GM21619 (cell line): Measurements from ENCODE around the gene NPAS3.

Experiments
- ATAC-seq: cut with Tn5 transposase; IDR thresholded peaks from one replicate; pipeline ENCODE4 v1.9.1; 2021; ENCODE audit not compliant: unreplicated experiment

Gene NPAS3

DNA sequence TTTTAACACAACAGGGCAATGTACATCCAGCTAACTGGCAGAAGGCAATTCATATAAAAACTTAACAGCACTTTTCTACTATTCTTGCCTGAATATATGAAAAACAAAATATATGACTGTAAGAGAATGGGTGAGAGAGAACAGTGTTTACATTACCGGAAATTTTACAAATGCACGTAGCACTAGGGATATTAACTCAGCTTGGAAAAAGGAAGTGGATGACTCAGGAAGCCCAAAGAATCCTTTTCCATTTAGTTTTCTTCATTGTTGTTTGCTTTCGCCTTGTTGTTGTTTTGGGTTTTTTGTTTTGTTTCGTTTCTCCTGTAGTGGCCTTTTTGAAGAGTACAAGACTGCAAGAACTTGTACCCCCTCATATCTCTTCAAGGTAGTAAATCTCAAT, 716.7 kb downstream of the NPAS3 start:
- ATAC-seq: no peak

DNA sequence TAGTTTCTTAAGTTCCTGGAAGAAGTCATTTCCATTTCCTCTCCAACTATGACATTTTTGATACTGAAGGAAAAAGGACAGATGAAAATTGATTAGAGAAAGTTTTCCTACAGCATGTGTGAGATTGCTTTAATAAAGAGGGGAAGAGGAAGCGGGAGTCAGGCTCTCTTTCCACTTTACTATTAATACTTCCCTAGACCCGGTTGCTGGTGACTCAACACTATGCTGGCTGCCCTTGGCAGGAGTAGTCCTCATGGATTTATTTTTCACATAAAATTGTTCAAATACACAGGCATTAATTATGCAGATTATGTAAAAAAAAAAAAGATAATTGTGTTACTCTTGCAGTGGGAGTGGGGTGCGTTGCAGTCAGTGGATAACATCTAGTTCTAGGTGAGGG, 718.8 kb downstream of the NPAS3 start:
- no peak for ATAC-seq

DNA sequence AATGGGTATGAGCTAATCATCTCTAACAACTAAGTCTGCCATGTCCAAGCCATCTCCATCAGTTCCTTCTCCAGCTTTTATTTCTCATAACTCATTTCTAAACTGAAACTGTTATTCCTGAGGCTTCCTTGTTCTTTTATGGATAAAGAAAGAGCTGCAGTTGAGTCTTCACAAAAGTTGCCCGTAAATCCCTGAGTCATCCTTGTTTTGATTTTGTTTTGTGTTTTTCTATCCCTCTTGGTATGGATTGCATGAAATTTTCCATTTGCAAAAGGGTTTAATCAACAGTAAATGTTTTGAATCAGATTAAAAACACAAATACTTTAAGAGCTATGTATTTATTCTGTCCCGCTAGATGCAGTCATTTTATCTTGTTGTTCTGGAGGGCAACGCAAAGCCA, 721.6 kb downstream of the NPAS3 start:
- ATAC-seq: no peak

DNA sequence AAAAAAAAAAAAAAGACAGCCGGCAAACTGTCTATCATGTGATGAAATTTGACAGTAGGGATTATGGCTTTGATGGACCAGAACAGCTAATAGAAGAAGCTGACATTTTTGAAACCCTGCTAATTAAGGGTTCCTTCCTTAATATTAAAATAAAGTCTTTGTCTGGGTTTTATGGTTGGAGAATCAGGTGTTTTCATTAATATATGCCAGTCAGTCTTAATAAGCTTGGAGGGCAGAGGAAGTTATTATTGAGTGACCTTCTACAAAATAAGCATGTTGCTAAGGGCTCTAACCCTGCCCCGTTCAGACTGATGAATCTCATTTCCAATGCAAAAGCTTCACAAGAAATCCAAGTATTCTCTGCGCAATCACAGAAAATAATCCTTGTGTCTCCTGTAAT, 722.4 kb downstream of the NPAS3 start:
- ATAC-seq: no peak

DNA sequence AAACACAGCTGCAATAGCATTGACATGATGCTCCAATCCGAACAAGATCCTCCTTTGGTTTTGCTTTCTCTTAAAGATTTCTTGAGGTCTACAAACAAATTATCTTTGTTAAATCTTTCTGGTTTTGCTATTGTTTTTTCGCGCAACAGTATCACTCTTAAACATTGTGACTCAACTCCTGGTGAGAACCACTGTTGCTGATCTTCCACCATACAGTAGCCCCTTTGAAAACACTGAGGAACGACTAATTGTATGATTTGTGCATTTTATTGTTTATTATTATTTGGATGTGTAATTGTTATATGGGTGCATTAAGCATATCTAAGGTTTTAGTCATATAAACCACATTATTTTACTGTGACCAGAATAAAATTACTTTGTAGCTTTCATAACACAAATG, 729.4 kb downstream of the NPAS3 start:
- no peak for ATAC-seq

DNA sequence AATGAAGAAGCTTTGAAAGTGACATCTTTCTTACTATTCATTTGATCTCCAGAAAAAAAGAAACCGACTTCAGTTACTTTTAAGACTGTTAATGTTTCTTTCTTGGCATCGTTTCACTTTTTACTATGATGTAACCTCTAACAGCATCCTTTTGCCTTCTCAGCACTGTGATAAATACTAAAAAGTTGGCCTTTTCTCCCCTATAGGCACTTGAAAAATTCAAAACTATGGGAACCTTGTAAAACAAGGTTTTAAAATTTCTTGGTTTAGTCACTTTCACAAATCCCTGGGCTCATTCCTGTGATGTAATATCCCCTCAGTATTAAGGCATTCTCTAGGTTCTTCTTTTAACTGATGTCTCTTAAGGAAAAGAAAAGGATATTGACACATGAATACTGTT, 730.4 kb downstream of the NPAS3 start:
- no peak for ATAC-seq

DNA sequence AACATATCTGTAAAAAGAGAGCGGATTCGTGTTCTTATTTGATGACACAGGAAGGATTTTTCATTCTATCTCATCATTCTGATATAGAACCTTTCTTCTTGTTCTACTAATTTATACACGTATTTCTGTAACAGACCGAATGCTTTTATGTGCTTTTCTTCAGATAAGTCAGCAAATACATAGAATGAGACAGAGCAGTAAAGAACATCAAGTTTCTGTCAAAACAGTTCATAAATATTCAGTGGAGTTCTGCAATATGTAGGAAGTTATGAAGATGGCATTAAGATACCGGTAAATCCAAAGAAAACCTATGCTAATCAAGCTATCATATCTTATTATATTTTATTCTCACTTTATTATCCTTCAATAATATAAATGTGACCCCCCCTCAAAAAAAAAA, 731.6 kb downstream of the NPAS3 start:
- no peak for ATAC-seq

DNA sequence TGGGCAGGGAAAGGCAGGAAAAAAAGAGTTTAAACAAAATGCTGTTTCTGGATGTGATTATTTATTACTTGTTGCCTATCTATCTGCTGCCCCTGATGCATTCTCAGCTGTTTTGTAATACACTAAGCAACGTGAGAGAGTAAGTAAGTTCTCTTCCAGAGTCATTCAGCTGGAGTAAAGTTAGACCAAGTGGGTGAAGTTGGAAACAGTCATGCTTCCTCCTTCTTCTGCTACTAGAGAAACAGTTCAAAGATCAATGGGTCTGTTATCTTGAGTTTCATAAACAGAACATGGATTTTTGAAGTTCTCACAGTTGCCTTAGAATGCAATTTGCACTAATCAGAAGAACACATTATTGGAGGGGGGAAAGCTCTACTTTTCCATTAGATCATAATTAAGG, 732.9 kb downstream of the NPAS3 start:
- ATAC-seq: no peak

DNA sequence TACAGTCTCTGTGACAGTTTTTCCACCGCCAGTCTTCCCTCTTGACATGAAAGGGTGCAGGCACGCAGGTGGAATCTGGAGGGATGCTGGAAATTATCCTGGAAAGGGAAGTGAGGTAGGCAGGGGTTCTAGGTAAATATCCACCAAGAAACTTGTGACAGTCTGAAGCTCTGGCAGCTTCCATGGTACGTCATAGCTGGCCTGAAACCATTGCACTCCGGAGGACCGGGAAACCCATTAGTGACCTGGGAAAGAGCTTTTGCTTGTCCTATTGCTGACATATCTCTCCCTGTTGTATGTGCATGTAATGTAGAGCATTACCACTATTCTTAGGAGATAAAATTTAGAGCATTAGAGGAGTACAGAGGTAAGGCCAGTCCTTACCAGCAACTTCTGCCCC, 736.2 kb downstream of the NPAS3 start:
- ATAC-seq: no peak

DNA sequence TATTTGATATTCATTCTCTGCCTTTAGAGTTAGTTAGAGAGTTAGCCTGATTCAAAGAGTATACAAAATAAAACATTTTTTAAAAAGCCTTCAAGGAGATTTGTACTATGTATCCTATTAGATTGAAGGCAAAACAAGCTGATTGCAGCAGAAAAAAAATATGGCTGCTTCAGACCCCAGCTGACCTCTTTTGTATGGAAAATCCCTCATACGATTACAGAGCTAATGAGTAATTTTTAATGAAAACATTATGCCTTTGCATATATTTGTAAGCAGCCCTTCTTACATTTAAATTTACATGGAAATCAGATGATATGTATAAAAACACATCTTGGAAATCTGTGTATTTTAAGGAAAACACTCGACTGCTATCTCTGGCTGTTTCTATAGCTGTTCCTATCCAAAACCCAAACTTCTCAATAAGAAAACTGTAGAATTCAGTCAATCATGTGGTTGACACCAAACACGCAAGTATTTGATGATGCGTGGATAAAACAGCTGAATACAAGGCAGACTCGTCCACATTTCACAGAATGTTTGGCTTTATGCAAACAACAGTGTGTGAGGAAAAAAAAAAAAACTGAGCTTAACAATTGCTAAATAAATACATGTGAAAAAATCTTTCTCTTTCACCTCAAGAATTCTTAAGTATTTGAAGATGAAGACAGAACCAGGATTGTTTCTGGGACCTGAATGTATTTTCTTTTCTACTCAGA, 736.9 kb downstream of the NPAS3 start:
- no peak for ATAC-seq

DNA sequence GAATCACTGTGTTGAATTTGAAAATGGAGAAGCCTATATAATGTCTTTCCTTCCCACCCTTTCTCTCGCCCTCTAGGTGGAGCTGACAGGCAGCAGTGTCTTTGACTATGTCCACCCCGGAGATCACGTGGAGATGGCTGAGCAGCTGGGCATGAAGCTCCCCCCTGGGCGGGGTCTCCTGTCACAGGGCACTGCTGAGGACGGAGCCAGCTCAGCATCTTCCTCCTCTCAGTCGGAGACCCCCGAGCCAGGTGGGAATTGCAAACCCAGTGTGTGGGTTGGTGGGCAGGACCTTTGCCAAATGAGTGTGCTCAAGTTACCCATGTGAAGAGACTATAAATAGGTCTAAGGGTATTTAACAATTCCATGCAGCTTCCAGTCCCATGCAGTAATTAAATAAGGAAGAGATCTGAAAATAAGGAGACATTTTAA, 737.5 kb downstream of the NPAS3 start:
- ATAC-seq: no peak

DNA sequence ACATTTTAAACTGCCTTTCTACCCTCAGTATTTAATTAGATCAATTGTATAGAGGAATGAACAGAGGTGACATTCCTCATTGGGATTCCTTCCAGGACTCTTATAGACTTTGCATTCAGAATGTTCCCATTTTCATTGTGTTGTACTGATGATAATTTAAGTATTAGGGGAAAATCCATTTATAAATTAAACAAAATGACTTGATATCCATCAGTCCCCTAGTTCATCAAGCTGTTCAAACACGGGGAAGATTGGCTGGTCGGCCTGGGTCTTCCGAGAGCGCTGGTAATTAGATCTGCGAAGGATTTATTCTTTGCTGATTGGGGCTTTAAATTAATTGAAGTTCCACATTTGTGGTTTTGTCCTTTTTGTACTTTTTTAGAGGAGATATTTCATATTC, 738.2 kb downstream of the NPAS3 start:
- ATAC-seq: no peak

DNA sequence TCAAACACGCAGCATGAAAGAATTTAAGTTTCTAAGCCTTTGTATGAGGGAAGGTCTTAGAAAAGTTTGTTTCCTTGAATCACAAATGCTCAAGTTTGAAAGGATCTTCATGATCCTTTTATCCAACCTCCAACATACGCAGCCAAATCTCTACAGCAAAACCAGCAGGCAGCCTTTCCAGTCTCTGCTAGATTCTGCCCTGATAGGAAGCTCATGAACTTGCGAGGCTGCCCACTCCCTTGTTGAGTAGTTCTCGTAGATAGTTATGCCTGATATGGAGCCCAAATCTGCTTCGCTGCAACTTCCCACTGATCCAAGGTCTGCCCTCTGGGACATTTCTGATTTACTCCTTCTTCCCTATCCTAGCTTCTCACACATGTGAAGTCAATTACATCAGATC, 739.3 kb downstream of the NPAS3 start:
- no peak for ATAC-seq

DNA sequence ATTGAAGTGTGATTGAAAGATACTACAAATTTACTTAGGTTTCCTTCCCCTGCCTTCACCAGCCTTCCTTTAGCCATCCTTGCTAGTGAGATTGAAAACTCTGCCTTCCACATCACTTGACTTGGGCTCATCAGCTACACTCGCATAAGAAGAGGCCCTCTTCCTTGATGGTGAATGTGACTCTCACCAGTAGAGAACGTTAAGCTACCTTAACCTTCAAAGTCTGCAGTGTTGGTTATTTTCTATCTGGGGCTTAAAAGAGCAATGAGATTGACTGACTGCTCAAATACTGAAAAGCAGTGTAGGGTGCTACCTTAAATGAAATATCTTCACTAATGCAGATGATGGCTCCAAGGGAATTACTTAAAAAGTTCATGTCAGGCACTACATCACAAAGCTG, 740.3 kb downstream of the NPAS3 start:
- no peak for ATAC-seq

DNA sequence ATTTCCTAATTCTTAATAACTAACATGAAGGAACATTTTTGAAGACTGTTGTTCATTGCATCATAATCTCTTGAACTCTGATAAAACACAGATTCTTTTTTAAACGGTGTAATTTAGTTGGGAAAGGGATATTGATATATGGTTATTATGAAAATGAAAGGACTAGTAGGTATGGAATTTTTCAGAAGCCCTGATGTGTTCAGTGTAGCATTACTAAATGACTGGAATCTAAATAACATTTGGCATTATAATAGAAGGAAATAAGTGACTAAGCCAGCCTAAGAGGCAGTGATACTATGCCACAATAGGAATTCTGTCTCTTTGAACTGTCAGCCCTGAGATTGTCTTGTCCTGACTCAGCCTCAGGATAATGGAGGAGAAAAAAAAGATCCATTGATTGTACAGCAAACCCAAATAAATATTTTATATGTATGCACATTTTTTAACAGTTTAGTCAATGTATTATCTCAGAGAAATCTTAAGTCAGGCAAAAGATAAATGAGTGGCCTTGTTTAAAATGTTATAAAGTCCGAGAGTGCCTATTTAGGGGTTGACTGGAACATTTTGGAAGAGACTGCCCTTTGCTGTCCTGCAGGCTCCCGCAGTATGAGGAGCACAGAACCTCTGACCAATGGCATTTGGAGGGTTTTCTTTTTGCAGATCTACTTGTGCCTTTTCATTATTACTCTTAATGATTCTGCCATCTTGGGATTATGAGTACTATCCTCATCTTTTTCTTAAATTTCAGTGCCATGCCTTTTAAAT, 741.0 kb downstream of the NPAS3 start:
- no peak for ATAC-seq

DNA sequence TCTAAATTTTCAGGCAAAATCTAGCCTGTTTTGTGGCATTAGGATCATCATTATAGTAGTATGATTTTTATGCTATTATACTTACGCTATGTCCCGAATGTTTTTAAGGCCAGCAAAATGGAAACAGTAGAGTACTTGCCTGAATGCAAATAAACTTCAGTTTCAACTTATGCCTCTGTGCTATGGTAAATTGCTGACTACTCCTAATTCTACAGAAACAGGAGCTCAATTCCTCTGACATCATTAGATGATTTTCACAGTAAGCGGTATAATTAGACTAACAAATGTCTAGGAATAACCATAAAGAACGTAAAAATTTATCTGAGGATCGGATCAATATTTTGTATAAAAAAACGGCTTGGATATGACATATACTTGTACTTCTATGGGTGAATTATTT, 742.2 kb downstream of the NPAS3 start:
- ATAC-seq: no peak

DNA sequence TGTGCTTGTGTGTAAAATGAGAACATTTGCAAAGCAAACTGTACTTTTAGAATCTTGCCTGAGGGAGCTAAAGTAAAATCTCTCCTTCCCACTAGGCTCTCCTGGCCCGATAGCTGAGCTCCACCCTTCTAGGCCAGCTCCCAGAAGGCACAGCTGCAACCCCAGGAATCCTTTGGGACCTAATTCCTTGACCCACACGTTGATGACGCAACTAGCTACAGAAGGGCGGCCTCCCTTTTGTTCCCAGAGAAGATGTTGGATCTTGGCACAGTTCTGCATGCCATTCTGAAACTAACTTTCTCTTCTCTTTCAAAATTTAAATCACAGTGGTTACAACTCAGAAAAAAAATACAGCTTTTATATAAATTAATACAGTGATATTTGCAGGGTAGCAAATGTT, 744.1 kb downstream of the NPAS3 start:
- ATAC-seq: no peak

DNA sequence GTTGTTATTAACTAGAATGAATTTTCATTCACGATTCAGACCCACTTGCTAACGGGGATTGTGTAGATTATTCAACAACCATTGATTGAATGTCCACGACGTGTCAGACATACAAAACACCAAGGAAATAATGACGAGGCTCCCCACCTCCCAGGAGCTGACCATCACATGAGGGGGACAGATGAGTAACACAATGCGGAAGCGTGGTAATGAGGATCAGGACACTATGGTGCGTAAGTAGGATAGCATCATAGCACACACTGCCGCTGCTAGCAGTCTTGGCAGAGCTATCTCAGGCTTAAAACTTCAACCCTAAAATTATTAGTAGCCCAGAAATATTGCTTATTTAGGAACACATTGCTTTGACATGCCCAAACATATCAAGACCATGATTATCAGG, 746.3 kb downstream of the NPAS3 start:
- no peak for ATAC-seq

DNA sequence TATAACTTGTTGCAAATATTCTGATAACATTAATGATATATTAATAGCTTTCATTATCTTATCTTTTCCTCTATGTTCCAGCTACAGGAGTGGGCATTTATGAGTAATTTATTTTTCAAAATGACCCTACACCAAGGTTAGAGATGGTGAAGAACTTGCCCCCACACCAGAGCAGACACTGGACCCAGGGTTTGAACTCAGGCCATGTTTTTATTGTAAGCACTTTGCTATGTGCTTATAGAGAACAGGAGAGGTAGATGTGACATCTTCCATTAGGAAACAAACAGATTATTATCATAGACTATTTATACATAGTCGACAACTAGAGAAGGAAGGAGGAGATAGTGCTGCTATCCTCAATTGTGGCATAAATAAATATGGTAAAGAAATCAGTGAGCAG, 747.0 kb downstream of the NPAS3 start:
- ATAC-seq: no peak

DNA sequence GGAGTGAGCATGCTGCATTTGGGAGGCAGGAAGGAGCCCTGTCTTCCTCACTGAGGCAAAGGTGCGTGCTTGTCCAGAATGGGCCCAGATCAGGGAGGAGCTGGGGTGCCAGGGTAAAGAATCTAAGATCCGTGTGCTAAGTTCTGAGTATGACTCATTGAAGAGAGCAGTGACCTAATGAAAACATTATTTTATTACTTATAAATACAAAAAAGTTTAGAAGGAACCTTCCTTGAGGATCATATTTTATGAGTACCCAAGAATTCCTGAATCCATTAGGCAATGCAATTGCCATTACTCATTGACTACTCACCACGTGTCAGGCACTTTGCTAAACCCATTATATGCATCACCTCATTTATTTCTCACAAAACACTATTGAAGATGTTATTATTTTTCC, 747.5 kb downstream of the NPAS3 start:
- no peak for ATAC-seq

DNA sequence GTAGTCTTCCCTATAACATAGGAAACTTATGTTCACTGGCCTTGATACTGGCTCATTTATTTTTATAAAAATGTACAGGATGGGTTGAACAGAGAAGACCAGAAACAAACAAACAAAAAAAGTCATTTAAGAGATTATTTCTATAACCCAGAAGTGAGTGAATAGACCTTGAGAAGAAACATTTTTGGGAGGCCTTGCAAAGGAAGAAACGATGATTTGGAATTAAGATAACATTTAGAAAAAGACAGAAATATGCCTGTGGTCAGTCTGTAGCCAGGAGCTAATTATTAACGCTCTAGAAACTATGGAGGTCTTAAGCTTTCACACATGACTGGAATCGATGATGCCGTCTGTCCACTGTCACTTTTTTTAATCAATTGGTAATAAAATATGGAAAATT, 748.2 kb downstream of the NPAS3 start:
- no peak for ATAC-seq

DNA sequence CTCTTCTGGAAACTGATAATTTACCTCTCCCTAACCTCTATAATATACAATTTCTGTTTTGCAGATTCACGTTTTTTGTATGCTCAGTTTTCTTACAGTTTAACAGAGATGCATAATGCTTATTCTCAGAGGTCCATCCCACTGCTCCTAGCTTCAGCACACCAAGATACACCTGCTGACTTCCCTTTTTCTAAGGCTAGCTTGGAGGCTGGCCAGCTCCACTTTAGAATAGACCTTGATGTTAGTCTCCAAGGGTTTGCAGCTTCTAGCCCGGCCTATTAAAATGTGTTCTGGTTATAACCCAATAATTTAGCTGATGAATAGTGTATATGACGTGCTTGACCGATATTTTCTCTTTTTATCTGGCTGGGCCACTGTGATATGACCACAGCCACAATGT, 751.0 kb downstream of the NPAS3 start:
- no peak for ATAC-seq

DNA sequence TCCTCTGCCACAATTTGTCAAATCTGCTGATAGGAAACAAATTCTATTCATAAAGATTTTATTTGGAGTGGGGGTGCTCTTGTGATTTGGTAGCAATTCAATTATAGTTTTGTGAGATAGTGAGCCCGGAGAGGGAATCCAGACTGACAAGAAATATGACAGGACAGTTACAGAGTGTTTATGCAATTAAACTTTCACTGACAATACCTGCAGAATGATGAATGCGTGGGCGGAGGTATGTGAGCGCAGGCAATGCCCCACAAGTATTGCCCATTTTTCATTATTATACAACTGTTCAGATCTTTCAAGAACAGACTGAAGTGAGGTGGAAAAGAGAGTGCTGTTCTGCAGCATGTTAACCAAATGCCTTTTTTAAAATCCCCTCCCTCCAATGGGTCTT, 753.2 kb downstream of the NPAS3 start:
- no peak for ATAC-seq
